ENCODE data around the gene SLC29A4. TPM values are rescaled to one million over a fixed set of nuclear protein-coding genes. Genes with fewer than 3 reads are reported as not detected.
"Not testable (repeated sequence)": the region's sequence is repeated elsewhere in the genome, so short reads cannot be mapped to it uniquely, and the experiment has no call there.

SLC29A4 gene
- total and polyA plus RNA-seq, 2 of the 8 experiments (the other 6 are each of a cell fraction or from before 2014, with no cell fraction given), result 6.9 to 15.1 TPM

DNA sequence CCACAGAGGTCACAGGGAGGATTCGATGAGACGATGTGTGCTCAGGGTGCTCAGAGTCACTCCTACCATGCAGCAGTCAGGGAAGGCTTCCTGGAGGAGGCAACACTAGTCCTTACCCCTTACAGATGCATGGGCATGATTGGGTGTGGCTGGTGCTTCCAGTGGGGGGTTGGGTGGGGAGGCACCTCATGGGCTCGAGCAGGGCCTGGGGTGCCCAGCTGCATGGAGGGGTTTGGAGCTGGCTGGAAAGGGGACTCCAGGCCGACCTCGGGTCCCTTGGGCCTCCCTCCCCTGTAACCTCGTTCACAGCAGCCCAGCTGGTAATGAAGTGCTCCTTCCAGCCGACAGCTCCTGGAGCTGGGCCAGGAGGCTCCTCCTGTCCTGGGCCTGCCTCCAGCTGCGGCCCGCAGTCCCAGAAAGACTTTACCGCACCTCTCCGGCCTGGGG is 7.7 kb upstream of the SLC29A4 start:
- H3K4me1 ChIP-seq (replicated peaks in 1 of 4; ENCODE audit: control insufficient read depth in 3 of 4, insufficient read depth in 4 of 4, low read length in 3 of 4); POLR2A ChIA-PET (ENCODE audit: partially characterized antibody): not testable (repeated sequence)

DNA sequence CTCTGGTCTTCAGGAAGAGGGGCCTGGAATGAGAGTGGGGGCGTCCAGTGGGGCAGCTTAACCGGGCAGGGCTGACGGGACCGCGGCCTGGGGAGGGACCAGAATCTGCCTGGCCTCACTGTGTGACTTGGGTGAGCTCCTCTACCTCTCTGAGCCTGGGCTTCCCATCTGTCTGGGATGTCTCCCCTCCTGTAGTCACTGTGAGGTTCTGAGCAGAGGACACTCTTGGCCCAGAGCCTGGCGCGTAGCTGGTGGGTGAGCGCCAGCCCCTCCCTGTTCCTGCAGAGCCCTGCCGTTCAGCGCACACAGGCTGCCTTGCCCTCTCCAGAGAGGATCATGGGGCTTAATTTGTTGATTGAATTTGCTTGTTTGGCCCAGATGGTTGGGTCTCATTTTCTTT is 7.2 kb upstream of the SLC29A4 start:
- H2BK120ac ChIP-seq (replicated peaks; ENCODE audit: low read depth, low read length); DNase-seq (ENCODE audit: low read depth in 1 of 2, low spot score in 2 of 2); H3K18ac ChIP-seq (ENCODE audit: extremely low read depth, low read length); H3K27ac ChIP-seq (ENCODE audit: low read depth, low read length); H4K8ac ChIP-seq (ENCODE audit: extremely low read depth, insufficient read depth, low read length); H3K4me2 ChIP-seq (ENCODE audit: insufficient read depth in 1 of 2, low read depth in 2 of 2, low read length in 2 of 2); H3K36me3 ChIP-seq (ENCODE audit: control insufficient read depth in 2 of 4, insufficient read depth in 4 of 4, low read length in 3 of 4); H3K23me2 ChIP-seq (ENCODE audit: low read depth, low read length); H3K56ac ChIP-seq (replicated peaks; ENCODE audit: insufficient read length, low read depth, low read length); H3K9me3 ChIP-seq (ENCODE audit: insufficient read depth in 2 of 2, low read depth in 1 of 2, low read length in 1 of 2); H3K4me3 ChIP-seq (ENCODE audit: extremely low read depth in 1 of 4, insufficient read depth in 2 of 4, low read depth in 3 of 4, low read length in 4 of 4); H2BK15ac ChIP-seq (ENCODE audit: low read length); H3K79me1 ChIP-seq (ENCODE audit: low read depth, low read length); POLR2A ChIA-PET (ENCODE audit: partially characterized antibody); H3K27me3 ChIP-seq (replicated peaks in 1 of 4; ENCODE audit: control insufficient read depth in 3 of 4, extremely low read depth in 1 of 4, insufficient read depth in 3 of 4, low read length in 3 of 4); H3K9ac ChIP-seq (replicated peaks in 1 of 4; ENCODE audit: extremely low read depth in 1 of 4, low read depth in 3 of 4, low read length in 3 of 4); H2BK12ac ChIP-seq (ENCODE audit: low read depth, low read length); H4K91ac ChIP-seq (replicated peaks; ENCODE audit: insufficient read length, low read length); H2AK5ac ChIP-seq (ENCODE audit: low read depth, low read length); H2BK20ac ChIP-seq (ENCODE audit: low read length); H2AFZ ChIP-seq (ENCODE audit: low read length); FAIRE-seq; H3K79me2 ChIP-seq (ENCODE audit: control insufficient read depth in 1 of 2, insufficient read depth in 2 of 2, low read length in 2 of 2); H3K23ac ChIP-seq (ENCODE audit: insufficient read length); H3K4me1 ChIP-seq (replicated peaks in 1 of 4; ENCODE audit: control insufficient read depth in 3 of 4, insufficient read depth in 4 of 4, low read length in 3 of 4); H3K14ac ChIP-seq (ENCODE audit: insufficient read length); H4K20me1 ChIP-seq (replicated peaks in 1 of 2; ENCODE audit: control insufficient read depth in 1 of 2, insufficient read depth in 2 of 2, low read length in 2 of 2); H2BK5ac ChIP-seq (ENCODE audit: low read depth, low read length); H4K5ac ChIP-seq (ENCODE audit: insufficient read length, low read depth, low read length); H3K4ac ChIP-seq (replicated peaks; ENCODE audit: insufficient read length, low read depth, low read length): not testable (repeated sequence)
- WGBS, 2 experiments (ENCODE audit: extremely low coverage in 1 of 2, insufficient coverage in 1 of 2, insufficient read length in 1 of 2, insufficient replicate concordance in 2 of 2, low coverage in 1 of 2, low lambda C conversion rate in 2 of 2, missing lambda C conversion rate in 1 of 2), result 97% methylated on average over 8 of the region's 10 CpGs; no CpG with 5 or more reads in 1 of the 2 experiments
- CTCF ChIA-PET (ENCODE audit: partially characterized antibody), result interaction anchor here (0.7 kb wide), 1 partner anchor 30 kb away, joined by 3 read pairs; no protein-coding TSS in a partner anchor

More for the DNA sequence above, 7.7 kb upstream of the SLC29A4 start:
- not testable (repeated sequence) for H3K23ac ChIP-seq (ENCODE audit: insufficient read length); H3K79me1 ChIP-seq (ENCODE audit: low read depth, low read length); DNase-seq (ENCODE audit: low read depth in 1 of 2, low spot score in 2 of 2); H2BK15ac ChIP-seq (ENCODE audit: low read length); H3K36me3 ChIP-seq (ENCODE audit: control insufficient read depth in 2 of 4, insufficient read depth in 4 of 4, low read length in 3 of 4); H3K9me3 ChIP-seq (ENCODE audit: insufficient read depth in 2 of 2, low read depth in 1 of 2, low read length in 1 of 2); H3K14ac ChIP-seq (ENCODE audit: insufficient read length); H4K8ac ChIP-seq (ENCODE audit: extremely low read depth, insufficient read depth, low read length); H2BK120ac ChIP-seq (replicated peaks; ENCODE audit: low read depth, low read length); H3K9ac ChIP-seq (replicated peaks in 1 of 4; ENCODE audit: extremely low read depth in 1 of 4, low read depth in 3 of 4, low read length in 3 of 4); H3K18ac ChIP-seq (ENCODE audit: extremely low read depth, low read length); H2AFZ ChIP-seq (ENCODE audit: low read length); H4K91ac ChIP-seq (replicated peaks; ENCODE audit: insufficient read length, low read length); H3K4me2 ChIP-seq (ENCODE audit: insufficient read depth in 1 of 2, low read depth in 2 of 2, low read length in 2 of 2); H4K20me1 ChIP-seq (replicated peaks in 1 of 2; ENCODE audit: control insufficient read depth in 1 of 2, insufficient read depth in 2 of 2, low read length in 2 of 2); H3K4me3 ChIP-seq (ENCODE audit: extremely low read depth in 1 of 4, insufficient read depth in 2 of 4, low read depth in 3 of 4, low read length in 4 of 4); H3K27ac ChIP-seq (ENCODE audit: low read depth, low read length); H3K4ac ChIP-seq (replicated peaks; ENCODE audit: insufficient read length, low read depth, low read length); H2BK5ac ChIP-seq (ENCODE audit: low read depth, low read length); H4K5ac ChIP-seq (ENCODE audit: insufficient read length, low read depth, low read length); H2BK20ac ChIP-seq (ENCODE audit: low read length); H3K56ac ChIP-seq (replicated peaks; ENCODE audit: insufficient read length, low read depth, low read length); H2BK12ac ChIP-seq (ENCODE audit: low read depth, low read length); H3K79me2 ChIP-seq (ENCODE audit: control insufficient read depth in 1 of 2, insufficient read depth in 2 of 2, low read length in 2 of 2); FAIRE-seq; H3K27me3 ChIP-seq (replicated peaks in 1 of 4; ENCODE audit: control insufficient read depth in 3 of 4, extremely low read depth in 1 of 4, insufficient read depth in 3 of 4, low read length in 3 of 4); H2AK5ac ChIP-seq (ENCODE audit: low read depth, low read length); H3K23me2 ChIP-seq (ENCODE audit: low read depth, low read length)
- CTCF ChIA-PET (ENCODE audit: partially characterized antibody), result interaction anchor here (0.7 to 0.9 kb wide), 2 partner anchors 30 to 121 kb away, joined by 3 read pairs; no protein-coding TSS in a partner anchor
- 69% methylated on average over 4 of the region's 11 CpGs; no CpG with 5 or more reads in 1 of the 2 experiments for WGBS, 2 experiments (ENCODE audit: extremely low coverage in 1 of 2, insufficient coverage in 1 of 2, insufficient read length in 1 of 2, insufficient replicate concordance in 2 of 2, low coverage in 1 of 2, low lambda C conversion rate in 2 of 2, missing lambda C conversion rate in 1 of 2)
